ENCODE data around the gene SLC66A2.

DNA sequence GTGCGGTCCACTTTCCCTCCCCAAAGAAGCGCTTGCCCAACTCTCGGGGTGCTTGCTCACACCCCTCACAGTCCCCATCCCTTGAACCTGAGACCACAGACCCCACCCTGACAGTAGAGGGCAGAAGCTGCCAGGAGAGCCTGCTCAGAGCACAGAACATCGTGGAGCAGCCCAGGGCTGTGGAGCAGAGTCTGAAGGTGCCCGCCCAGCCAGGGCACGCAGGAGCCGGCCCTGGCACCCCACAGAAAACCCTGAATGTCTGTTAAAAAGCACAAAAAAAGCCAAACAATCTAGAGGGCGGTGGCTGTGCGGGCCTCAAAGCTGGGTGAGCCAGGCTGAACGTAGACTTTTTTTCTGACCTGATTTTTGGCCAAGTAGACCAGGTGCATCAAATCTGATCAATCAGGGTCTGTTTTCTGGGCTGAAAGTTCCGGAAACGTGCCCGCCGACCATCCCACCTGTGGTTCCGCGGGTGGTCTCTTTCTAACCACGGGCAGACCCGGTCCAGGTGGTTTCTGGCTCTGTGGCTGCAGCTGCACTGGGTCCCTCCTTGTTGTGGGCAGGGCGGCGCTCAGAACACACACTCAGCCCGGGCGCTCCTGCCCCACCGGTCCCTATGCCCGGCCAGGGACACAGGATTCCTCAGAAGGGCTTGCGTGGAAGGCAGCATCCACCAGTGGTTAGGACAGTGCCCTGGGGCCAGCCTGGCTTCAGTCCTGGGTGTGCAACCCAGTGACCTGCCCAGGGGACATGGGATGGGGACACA lies 66.3 kb downstream of the SLC66A2 start:
- TF ChIP-seq, protein P1, sequence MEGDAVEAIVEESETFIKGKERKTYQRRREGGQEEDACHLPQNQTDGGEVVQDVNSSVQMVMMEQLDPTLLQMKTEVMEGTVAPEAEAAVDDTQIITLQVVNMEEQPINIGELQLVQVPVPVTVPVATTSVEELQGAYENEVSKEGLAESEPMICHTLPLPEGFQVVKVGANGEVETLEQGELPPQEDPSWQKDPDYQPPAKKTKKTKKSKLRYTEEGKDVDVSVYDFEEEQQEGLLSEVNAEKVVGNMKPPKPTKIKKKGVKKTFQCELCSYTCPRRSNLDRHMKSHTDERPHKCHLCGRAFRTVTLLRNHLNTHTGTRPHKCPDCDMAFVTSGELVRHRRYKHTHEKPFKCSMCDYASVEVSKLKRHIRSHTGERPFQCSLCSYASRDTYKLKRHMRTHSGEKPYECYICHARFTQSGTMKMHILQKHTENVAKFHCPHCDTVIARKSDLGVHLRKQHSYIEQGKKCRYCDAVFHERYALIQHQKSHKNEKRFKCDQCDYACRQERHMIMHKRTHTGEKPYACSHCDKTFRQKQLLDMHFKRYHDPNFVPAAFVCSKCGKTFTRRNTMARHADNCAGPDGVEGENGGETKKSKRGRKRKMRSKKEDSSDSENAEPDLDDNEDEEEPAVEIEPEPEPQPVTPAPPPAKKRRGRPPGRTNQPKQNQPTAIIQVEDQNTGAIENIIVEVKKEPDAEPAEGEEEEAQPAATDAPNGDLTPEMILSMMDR (IDR thresholded peaks at IDR 0.05) = no peak
- TF ChIP-seq EZH2 (IDR thresholded peaks at IDR 0.05; ENCODE audit: borderline replicate concordance, insufficient read depth, low read depth, low read length, poor library complexity, severe bottlenecking) = no peak

All from B cell (primary cell).